Measurements from ENCODE around the gene OTULINL.

OTULINL gene

GRCh38 chr5:14600846-14601245 lies 19.3 kb downstream of the OTULINL start:
- no peak for DNase-seq (ENCODE audit: low read depth, low spot score)

GRCh38 chr5:14603141-14603540 lies 21.5 kb downstream of the OTULINL start:
- no peak for DNase-seq (ENCODE audit: low read depth, low spot score)

- DNase-seq (ENCODE audit: low read depth, low spot score), result no peak
Observed at GRCh38 chr5:14607104-14607503, 25.5 kb downstream of the OTULINL start.

- DNase-seq (ENCODE audit: low read depth, low spot score), result no peak
Observed at GRCh38 chr5:14608169-14608568, 26.6 kb downstream of the OTULINL start.

GRCh38 chr5:14611737-14612136 lies 30.1 kb downstream of the OTULINL start:
- no peak for DNase-seq (ENCODE audit: low read depth, low spot score)

- DNase-seq (ENCODE audit: low read depth, low spot score), result no peak
Observed at GRCh38 chr5:14614490-14614889, 32.9 kb downstream of the OTULINL start.

GRCh38 chr5:14615365-14615764 lies 33.8 kb downstream of the OTULINL start:
- no peak for DNase-seq (ENCODE audit: low read depth, low spot score)

- no peak for DNase-seq (ENCODE audit: low read depth, low spot score)
Observed at GRCh38 chr5:14617441-14617840, 35.8 kb downstream of the OTULINL start.

- DNase-seq (ENCODE audit: low read depth, low spot score), result no peak
Observed at GRCh38 chr5:14627270-14627669, 45.7 kb downstream of the OTULINL start.

GRCh38 chr5:14628346-14628745 lies 46.8 kb downstream of the OTULINL start:
- peak; percentile 26 for DNase-seq (ENCODE audit: low read depth, low spot score)

- no peak for DNase-seq (ENCODE audit: low read depth, low spot score)
Observed at GRCh38 chr5:14630671-14631070, 49.1 kb downstream of the OTULINL start.

GRCh38 chr5:14635656-14636055 lies 54.1 kb downstream of the OTULINL start:
- no peak for DNase-seq (ENCODE audit: low read depth, low spot score)

- no peak for DNase-seq (ENCODE audit: low read depth, low spot score)
Observed at GRCh38 chr5:14640765-14641164, 59.2 kb downstream of the OTULINL start.

- no peak for DNase-seq (ENCODE audit: low read depth, low spot score)
Observed at GRCh38 chr5:14644623-14645237, 63.1 kb downstream of the OTULINL start.

- no peak for DNase-seq (ENCODE audit: low read depth, low spot score)
Observed at GRCh38 chr5:14650052-14650451, 68.5 kb downstream of the OTULINL start.

GRCh38 chr5:14655146-14655741 lies 73.7 kb downstream of the OTULINL start:
- DNase-seq (ENCODE audit: low read depth, low spot score), result no peak

GRCh38 chr5:14656898-14657297 lies 75.3 kb downstream of the OTULINL start:
- no peak for DNase-seq (ENCODE audit: low read depth, low spot score)

- DNase-seq (ENCODE audit: low read depth, low spot score), result no peak
Observed at GRCh38 chr5:14659821-14660607, 78.4 kb downstream of the OTULINL start.

GRCh38 chr5:14660833-14661232 lies 79.2 kb downstream of the OTULINL start:
- DNase-seq (ENCODE audit: low read depth, low spot score), result no peak

Measured in smooth muscle cell of the brain vasculature (primary cell).